ENCODE data around the gene C5orf24. TPM values are rescaled to one million over a fixed set of nuclear protein-coding genes. Genes with fewer than 3 reads are reported as not detected.
A peak's percentile ranks its signal among the peaks of the same experiment; 100 is the strongest.
"Not testable (repeated sequence)": the region's sequence is repeated elsewhere in the genome, so short reads cannot be mapped to it uniquely, and the experiment has no call there.

The C5orf24 gene
- total RNA-seq, 1 donor from 2014 or later = 38.3 TPM

DNA sequence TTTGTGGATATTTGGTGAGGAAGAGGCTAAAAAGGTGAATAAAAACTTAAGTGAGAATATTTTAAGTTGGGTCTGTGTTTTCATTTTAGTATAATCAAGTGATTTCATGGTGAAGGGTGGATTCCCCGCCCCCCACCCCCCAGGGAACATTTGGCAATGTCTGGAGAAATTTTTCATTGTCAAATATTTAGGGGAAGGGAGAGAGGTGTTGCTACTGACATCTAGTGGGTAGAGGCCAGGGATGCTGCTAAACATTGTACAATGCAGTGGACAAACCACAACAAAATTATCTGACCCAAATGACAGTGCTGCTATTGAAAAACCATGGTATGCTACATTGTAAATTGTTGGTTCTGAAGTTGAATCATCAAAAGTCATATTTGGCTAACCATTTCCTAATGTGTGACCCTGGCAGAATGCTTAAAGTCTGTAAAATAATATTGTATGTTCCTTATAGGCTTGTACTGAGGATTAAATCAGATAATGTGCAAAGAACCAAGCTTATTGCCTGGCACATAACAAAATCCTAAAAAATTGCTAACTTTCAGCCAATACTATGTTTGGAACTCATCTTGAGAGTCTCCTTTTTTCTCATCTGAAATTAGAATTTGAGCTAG is 5.6 kb downstream of the C5orf24 start:
- H3K27me3 ChIP-seq = no peaks in the 10 kb centered on the region
- intact Hi-C loops (cut with DNase I) = no loop called here
- TF ChIP-seq, protein P1, sequence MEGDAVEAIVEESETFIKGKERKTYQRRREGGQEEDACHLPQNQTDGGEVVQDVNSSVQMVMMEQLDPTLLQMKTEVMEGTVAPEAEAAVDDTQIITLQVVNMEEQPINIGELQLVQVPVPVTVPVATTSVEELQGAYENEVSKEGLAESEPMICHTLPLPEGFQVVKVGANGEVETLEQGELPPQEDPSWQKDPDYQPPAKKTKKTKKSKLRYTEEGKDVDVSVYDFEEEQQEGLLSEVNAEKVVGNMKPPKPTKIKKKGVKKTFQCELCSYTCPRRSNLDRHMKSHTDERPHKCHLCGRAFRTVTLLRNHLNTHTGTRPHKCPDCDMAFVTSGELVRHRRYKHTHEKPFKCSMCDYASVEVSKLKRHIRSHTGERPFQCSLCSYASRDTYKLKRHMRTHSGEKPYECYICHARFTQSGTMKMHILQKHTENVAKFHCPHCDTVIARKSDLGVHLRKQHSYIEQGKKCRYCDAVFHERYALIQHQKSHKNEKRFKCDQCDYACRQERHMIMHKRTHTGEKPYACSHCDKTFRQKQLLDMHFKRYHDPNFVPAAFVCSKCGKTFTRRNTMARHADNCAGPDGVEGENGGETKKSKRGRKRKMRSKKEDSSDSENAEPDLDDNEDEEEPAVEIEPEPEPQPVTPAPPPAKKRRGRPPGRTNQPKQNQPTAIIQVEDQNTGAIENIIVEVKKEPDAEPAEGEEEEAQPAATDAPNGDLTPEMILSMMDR (IDR thresholded peaks at IDR 0.05) = no peak
- no peak for TF ChIP-seq POLR2A (IDR thresholded peaks at IDR 0.05)
- no peak for TF ChIP-seq POLR2AphosphoS5 (IDR thresholded peaks at IDR 0.05; ENCODE audit: insufficient read depth in 1 of 2, low read depth in 1 of 2)
- H3K27ac ChIP-seq = no peak overlapping the region
- H3K4me1 ChIP-seq = peaks cover 62% of the 10 kb centered on the region
- H3K4me3 ChIP-seq = no peak overlapping the region
- no peaks in the 10 kb centered on the region for H3K9me3 ChIP-seq
- peaks cover 0 to 34% of the 10 kb centered on the region in 2 donors for H3K36me3 ChIP-seq
- no peak for DNase-seq (ENCODE audit: extremely low spot score in 2 of 2)

DNA sequence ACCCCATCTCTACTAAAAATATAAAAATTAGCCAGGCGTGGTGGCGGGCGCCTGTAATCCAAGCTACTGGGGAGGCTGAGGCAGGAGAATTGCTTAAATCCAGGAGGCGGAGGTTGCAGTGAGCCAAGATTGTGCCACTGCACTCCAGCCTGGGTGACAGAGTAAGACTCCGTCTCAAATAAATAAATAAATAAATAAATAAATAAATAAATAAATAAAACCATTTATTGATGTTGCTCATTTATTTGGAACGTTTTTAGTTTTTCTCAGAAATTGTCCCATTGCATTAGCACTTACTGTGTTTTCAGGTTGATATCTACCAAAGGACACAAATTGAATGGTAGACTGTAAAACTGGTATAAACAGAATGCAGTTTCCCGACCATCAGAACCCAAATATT is 10.7 kb downstream of the C5orf24 start:
- H3K27me3 ChIP-seq; H3K4me3 ChIP-seq; DNase-seq (ENCODE audit: extremely low spot score in 2 of 2); H3K27ac ChIP-seq; intact Hi-C loops (cut with DNase I); H3K9me3 ChIP-seq: not testable (repeated sequence)
- peaks cover 0 to 62% of the 10 kb centered on the region in 2 donors for H3K36me3 ChIP-seq
- H3K4me1 ChIP-seq = peaks cover 31% of the 10 kb centered on the region

DNA sequence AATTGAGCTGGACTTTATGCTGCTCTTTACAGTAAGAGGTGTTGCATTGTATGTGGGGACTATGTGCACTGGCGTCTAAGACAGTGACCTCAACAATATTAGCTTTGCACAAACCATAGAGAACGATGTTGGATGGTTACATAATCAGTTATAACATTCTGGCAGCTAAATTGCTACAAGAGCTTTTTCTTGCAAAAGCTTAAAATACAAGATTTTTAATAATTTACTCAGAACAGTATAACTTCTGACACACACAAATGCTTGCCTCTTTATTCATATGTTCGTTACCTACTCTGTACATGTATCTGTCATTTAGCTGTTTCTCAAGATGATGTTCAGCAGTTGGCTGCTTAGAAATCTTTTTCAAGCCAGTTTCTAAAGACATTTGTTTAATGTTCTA is 11.6 kb downstream of the C5orf24 start:
- Histone ChIP-seq H3K4me1 (peaks cover 24% of the 10 kb centered on the region), H3K27ac (no peak overlapping the region), H3K27me3 (no peaks in the 10 kb centered on the region), H3K9me3 (no peaks in the 10 kb centered on the region), H3K36me3 (peaks cover 0 to 61% of the 10 kb centered on the region in 2 donors), H3K4me3 (no peak overlapping the region)
- intact Hi-C loops (cut with DNase I) = no loop called here
- TF ChIP-seq, protein P1 (IDR thresholded peaks at IDR 0.05) = no peak
- TF ChIP-seq POLR2AphosphoS5 (IDR thresholded peaks at IDR 0.05; ENCODE audit: insufficient read depth in 1 of 2, low read depth in 1 of 2) (no peak), POLR2A (IDR thresholded peaks at IDR 0.05) (no peak)
- no peak for DNase-seq (ENCODE audit: extremely low spot score in 2 of 2)

DNA sequence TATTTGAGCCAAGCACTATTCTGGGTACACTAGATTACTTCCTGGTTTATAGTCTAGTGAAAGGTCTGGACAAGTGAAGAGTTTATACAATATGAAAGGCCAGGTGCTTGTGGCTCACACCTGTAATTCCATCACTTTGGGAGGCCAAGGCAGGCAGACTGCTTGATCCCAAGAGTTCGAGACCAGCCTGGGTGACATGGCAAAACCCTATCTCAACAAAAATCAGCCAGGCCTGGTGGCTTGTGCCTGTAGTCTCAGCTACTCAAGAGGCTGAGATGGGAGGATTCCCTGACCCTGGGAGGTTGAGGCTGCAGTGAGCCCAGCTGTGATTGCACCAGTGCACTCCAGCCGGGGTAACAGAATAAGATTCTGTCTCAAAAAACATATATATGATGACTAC is 18.9 kb downstream of the C5orf24 start:
- no peak overlapping the region for H3K4me3 ChIP-seq
- intact Hi-C loops (cut with DNase I) = no loop called here
- H3K27me3 ChIP-seq = no peaks in the 10 kb centered on the region
- no peaks in the 10 kb centered on the region for H3K9me3 ChIP-seq
- H3K27ac ChIP-seq = no peak overlapping the region
- TF ChIP-seq, protein P1 (IDR thresholded peaks at IDR 0.05) = no peak
- no peak for TF ChIP-seq POLR2A (IDR thresholded peaks at IDR 0.05)
- TF ChIP-seq POLR2AphosphoS5 (IDR thresholded peaks at IDR 0.05; ENCODE audit: insufficient read depth in 1 of 2, low read depth in 1 of 2) = no peak
- H3K36me3 ChIP-seq = peaks cover 0 to 13% of the 10 kb centered on the region in 2 donors
- no peaks in the 10 kb centered on the region for H3K4me1 ChIP-seq
- DNase-seq (ENCODE audit: extremely low spot score in 2 of 2) = no peak

DNA sequence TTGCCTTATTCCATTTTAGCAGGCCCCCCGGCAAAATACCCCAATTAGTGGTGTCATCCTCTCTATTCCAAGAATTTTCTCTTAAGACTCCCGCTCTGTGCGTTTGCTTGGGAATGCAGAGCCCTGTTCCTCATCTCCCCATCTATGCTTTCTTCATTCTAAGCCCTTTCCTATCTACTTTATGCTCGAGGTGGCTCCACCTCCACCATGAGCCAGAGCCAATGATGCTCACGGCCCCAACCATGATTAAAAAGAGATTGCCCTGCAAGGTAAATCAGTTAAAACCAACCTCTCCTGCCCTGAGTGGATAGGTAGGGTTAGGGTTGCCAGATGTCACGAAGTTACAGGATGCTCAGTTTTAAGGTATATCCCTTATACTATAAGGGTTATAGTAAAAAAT is 27.7 kb downstream of the C5orf24 start:
- peaks cover 33% of the 10 kb centered on the region for H3K4me1 ChIP-seq
- intact Hi-C loops (cut with DNase I) = no loop called here
- H3K4me3 ChIP-seq = peak overlapping the region; percentile 64 to 99
- no peaks in the 10 kb centered on the region for H3K9me3 ChIP-seq
- H3K27ac ChIP-seq = peak overlapping the region; percentile 96
- H3K27me3 ChIP-seq = no peaks in the 10 kb centered on the region
- DNase-seq (ENCODE audit: extremely low spot score in 2 of 2) = no peak
- no peaks in the 10 kb centered on the region for H3K36me3 ChIP-seq
- TF ChIP-seq POLR2A (IDR thresholded peaks at IDR 0.05) = no peak
- TF ChIP-seq, protein P1 (IDR thresholded peaks at IDR 0.05) = no peak
- no peak for TF ChIP-seq POLR2AphosphoS5 (IDR thresholded peaks at IDR 0.05; ENCODE audit: insufficient read depth in 1 of 2, low read depth in 1 of 2)
